K562 (cell line): ENCODE results near the gene EHD2. TPM values are rescaled to one million over a fixed set of nuclear protein-coding genes. Genes with fewer than 3 reads are reported as not detected.

Experiments used
- ATAC-seq: fragments of 200-7000 bp; cut with Tn5 transposase; 3 replicates; pipeline ENCODE4 v1.9.1; 2020; ENCODE audit warnings: moderate library complexity
- BruUV-seq: library from RNA; stranded (reverse); fragments of 400-500 nt; replicated peaks from 2 replicates; lab custom pipeline; 2021; lab: Mats Ljungman, UMichigan
- CTCF ChIA-PET: fragments of 300-600 bp; formaldehyde crosslinking; extraction: SDS; loops from one replicate; lab custom pipeline; 2021; ENCODE audit warnings: low intra/inter-chr PET ratio; lab: Yijun Ruan, JAX
- POLR2A ChIA-PET: fragments of 300-600, 350-650 bp; sonication (Branson Sonifier 250); formaldehyde crosslinking; extraction: SDS; loops from one replicate; lab custom pipeline; 2021; ENCODE audit warnings: antibody characterized with exemption, inconsistent platforms; lab: Yijun Ruan, JAX
- DNase-seq, 4 experiments: peaks; one replicate each; pipeline versions ENCODE4 v3.0.0 to v3.0.0-alpha.2; 2011 to 2018; ENCODE audit warnings: low spot score in 3 of 4, mixed read lengths in 3 of 4; ENCODE audit errors: extremely low read depth in 1 of 4
- FAIRE-seq: peaks from 2 replicates; lab custom pipeline; 2011; peaks lifted over from hg19 to GRCh38; lab: Jason Lieb, UNC
- H2AFZ ChIP-seq: 2 replicates; pipeline ENCODE4 v1.6.0; 2011; ENCODE audit warnings: low read depth, low read length, control low read depth, inconsistent platforms
- H3K27ac ChIP-seq: fragments of 200-600 bp; 3 replicates; pipeline ENCODE4 v1.8.0; 2011; ENCODE audit warnings: low read depth, mild to moderate bottlenecking, control low read depth, inconsistent platforms, low read length, moderate library complexity, mixed read lengths; ENCODE audit errors: extremely low read depth
- H3K27me3 ChIP-seq, 2 experiments: fragments of 300-600 bp in 1 of 2; 2 replicates in 1 of 2; 3 replicates in 1 of 2; pipeline versions ENCODE4 v1.6.0 to v1.8.0; 2011; ENCODE audit warnings: inconsistent platforms in 2 of 2, low read length in 2 of 2, mild to moderate bottlenecking in 1 of 2, mixed read lengths in 1 of 2, moderate library complexity in 1 of 2; ENCODE audit not compliant: control insufficient read depth in 2 of 2, insufficient read depth in 2 of 2
- H3K36me3 ChIP-seq: fragments of 300-600 bp; 3 replicates; pipeline ENCODE4 v1.8.0; 2011; ENCODE audit warnings: mild to moderate bottlenecking, low read length, inconsistent platforms; ENCODE audit not compliant: control insufficient read depth, insufficient read depth
- H3K4me1 ChIP-seq, 2 experiments: fragments of 200-600 bp in 1 of 2; replicated peaks in 1 of 2; 2 replicates in 1 of 2; 3 replicates in 1 of 2; pipeline versions ENCODE4 v1.5.1 to v1.8.0; 2011; ENCODE audit warnings: inconsistent platforms in 2 of 2, low read length in 2 of 2, mild to moderate bottlenecking in 1 of 2, mixed read lengths in 1 of 2, moderate library complexity in 1 of 2; ENCODE audit not compliant: control insufficient read depth in 2 of 2, insufficient read depth in 2 of 2
- H3K4me2 ChIP-seq: 2 replicates; pipeline ENCODE4 v1.6.1; 2011; ENCODE audit warnings: low read length, control low read depth, inconsistent platforms, mixed read lengths; ENCODE audit not compliant: insufficient read depth
- H3K4me3 ChIP-seq: fragments of 200-600 bp; sonication (generic), shearing (Covaris generic); 2 replicates; pipeline ENCODE4 v1.5.1; 2016; ENCODE audit warnings: control low read depth, inconsistent platforms
- H3K79me2 ChIP-seq: fragments of 200-600 bp; 3 replicates; pipeline ENCODE4 v1.8.0; 2011; ENCODE audit warnings: low read length, inconsistent platforms; ENCODE audit not compliant: control insufficient read depth, insufficient read depth
- H3K9ac ChIP-seq, 2 experiments: 2 replicates each; pipeline versions ENCODE4 v1.6.0 to v1.6.1; 2011; ENCODE audit warnings: low read depth in 2 of 2, low read length in 2 of 2, control low read depth in 1 of 2, inconsistent platforms in 1 of 2, mild to moderate bottlenecking in 1 of 2, mixed read lengths in 1 of 2; ENCODE audit not compliant: insufficient read depth in 1 of 2
- H3K9me1 ChIP-seq: one replicate; pipeline ENCODE4 v1.6.0; 2011; ENCODE audit warnings: inconsistent platforms, mild to moderate bottlenecking, low read length, moderate library complexity; ENCODE audit not compliant: control insufficient read depth, insufficient read depth
- H3K9me3 ChIP-seq: replicated peaks from 2 replicates; pipeline ENCODE4 v1.5.1; 2011; ENCODE audit warnings: low read depth, low read length, inconsistent platforms; ENCODE audit not compliant: control insufficient read depth, insufficient read depth
- H4K20me1 ChIP-seq: replicated peaks from 2 replicates; pipeline ENCODE4 v1.6.1; 2011; ENCODE audit warnings: low read length, inconsistent platforms, mixed read lengths; ENCODE audit not compliant: control insufficient read depth, insufficient read depth
- BCOR ChIP-seq: fragments of 450-650 bp; IDR thresholded peaks from 2 replicates; pipeline ENCODE4 v1.6.1; 2016
- BRD4 ChIP-seq: fragments of 200-600 bp; sonication (generic); IDR thresholded peaks from 2 replicates; pipeline ENCODE4 v1.6.1; 2017; ENCODE audit warnings: inconsistent platforms
- BRF2 ChIP-seq: IDR thresholded peaks from 3 replicates; pipeline ENCODE4 v1.6.1; 2011; ENCODE audit warnings: borderline replicate concordance, mild to moderate bottlenecking; ENCODE audit not compliant: insufficient read length, insufficient read depth
- E2F4 ChIP-seq: sonication (generic); formaldehyde crosslinking; IDR thresholded peaks from 2 replicates; pipeline ENCODE4 v1.8.0; 2022; ENCODE audit warnings: mild to moderate bottlenecking, low read depth, missing genetic modification reagents
- ETS2 ChIP-seq: IDR thresholded peaks from 2 replicates; pipeline ENCODE4 v1.6.1; 2016; ENCODE audit warnings: borderline replicate concordance, missing genetic modification characterization, mild to moderate bottlenecking, moderate library complexity, missing compliant biosample characterization; ENCODE audit not compliant: poor library complexity, severe bottlenecking
- FOS ChIP-seq: IDR thresholded peaks from 3 replicates; pipeline ENCODE4 v1.6.1; 2011; ENCODE audit not compliant: insufficient read length; ENCODE audit errors: extremely low read depth
- HDAC6 ChIP-seq: IDR thresholded peaks from 2 replicates; pipeline ENCODE4 v1.6.1; 2012; ENCODE audit warnings: low read depth, mild to moderate bottlenecking, control low read depth, inconsistent platforms, low read length, moderate library complexity
- HSF4 ChIP-seq: fragments of 250-450 bp; sonication (Bioruptor Pico); IDR thresholded peaks from 2 replicates; pipeline ENCODE4 v2.1.2; 2022; ENCODE audit warnings: mild to moderate bottlenecking, moderate library complexity, borderline replicate concordance
- ILF3 ChIP-seq: fragments of 450-650 bp; IDR thresholded peaks from 2 replicates; pipeline ENCODE4 v1.6.1; 2018; ENCODE audit warnings: antibody characterized with exemption, mild to moderate bottlenecking, moderate library complexity, borderline replicate concordance
- IRF2 ChIP-seq: sonication (generic); formaldehyde crosslinking; IDR thresholded peaks from 2 replicates; pipeline ENCODE4 v1.8.1; 2022; ENCODE audit warnings: mild to moderate bottlenecking, missing genetic modification reagents
- NCOA2 ChIP-seq, 2 experiments: fragments of 450-650 bp; IDR thresholded peaks; 2 replicates each; pipeline ENCODE4 v1.6.1; 2018; ENCODE audit warnings: mild to moderate bottlenecking in 2 of 2, moderate library complexity in 1 of 2; ENCODE audit not compliant: partially characterized antibody in 2 of 2
- PKNOX1 ChIP-seq: fragments of 450-650 bp; IDR thresholded peaks from 2 replicates; pipeline ENCODE4 v1.6.1; 2016
- XRCC3 ChIP-seq: fragments of 450-650 bp; IDR thresholded peaks from 2 replicates; pipeline ENCODE4 v1.6.1; 2017; ENCODE audit warnings: mild to moderate bottlenecking, moderate library complexity
- ZC3H8 ChIP-seq: fragments of 450-650 bp; IDR thresholded peaks from 2 replicates; pipeline ENCODE4 v1.6.1; 2017
- ZNF41 ChIP-seq: fragments of 250-450 bp; sonication (Bioruptor Pico); conservative IDR thresholded peaks from 2 replicates; pipeline ENCODE4 v1.4.0; 2020; ENCODE audit warnings: mild to moderate bottlenecking
- WGBS: fragments of 100-300 bp; shearing (Covaris generic); methylation state at CpG from one replicate; pipeline ENCODE4 v1.1.6; 2016; ENCODE audit warnings: low coverage, mixed read lengths; ENCODE audit not compliant: insufficient coverage; ENCODE audit errors: missing lambda C conversion rate; 5-methylcytosine and 5-hydroxymethylcytosine counted together
- in situ Hi-C: fragments of 300-500 bp; cut with MboI; formaldehyde crosslinking; loops from 4 replicates; pipeline ENCODE4 v1.15.0; 2018; ENCODE audit warnings: inconsistent platforms, mixed read lengths
- intact Hi-C: fragments of 100-400 bp; cut with micrococcal nuclease; formaldehyde crosslinking; loops from 2 replicates; pipeline ENCODE4 v1.14.2; 2022
- polyA plus RNA-seq, 8 experiments: library from polyadenylated mRNA; depleted of rRNA in 4 of 8; stranded (reverse) in 5 of 8; unstranded in 3 of 8; fragments of >200 nt; fragmentation: Nextera tagmentation in 2 of 8; fragmentation: Illumina TruSeq in 1 of 8; extraction: Ambion mirVana in 2 of 8; extraction: Trizol in 1 of 8; gene quantifications; 2 replicates each; pipeline versions ENCODE4 v1.2.1 to v1.2.3, GENCODE V29; 2011 to 2014; ENCODE audit warnings: inconsistent platforms in 1 of 8, missing spikeins in 1 of 8
- total RNA-seq, 7 experiments: library from RNA; depleted of rRNA in 6 of 7; stranded (reverse); fragments of >200 nt in 6 of 7; fragmentation: Illumina TruSeq in 2 of 7; extraction: Trizol in 2 of 7; gene quantifications; 2 replicates each; pipeline versions ENCODE4 v1.2.1 to v1.2.3, GENCODE V29; 2011 to 2021; ENCODE audit warnings: low replicate concordance in 1 of 7
- TF ChIP-seq, protein P1 (sequence below), 2 experiments: fragments of 450-650 bp in 1 of 2; sonication (generic) in 1 of 2; formaldehyde crosslinking in 1 of 2; IDR thresholded peaks in 1 of 2; conservative IDR thresholded peaks in 1 of 2; 2 replicates each; pipeline versions ENCODE4 v1.6.1 to v1.8.1; 2016 to 2023; ENCODE audit warnings: mild to moderate bottlenecking in 2 of 2, moderate library complexity in 2 of 2, inconsistent platforms in 1 of 2, missing genetic modification reagents in 1 of 2

EHD2 gene
- total and polyA plus RNA-seq, 9 of the 15 experiments (the other 6 are each of a cell fraction or from before 2014, with no cell fraction given) = 1.7 to 32.2 (median 3.0) TPM

- in situ Hi-C loops = loop anchor here (5.0 kb wide), 1 partner anchor 74 kb away; the partner anchor contains the start of gene EHD2
- no peak for TF ChIP-seq ILF3
- TF ChIP-seq NCOA2 (IDR thresholded peaks at IDR 0.05; ENCODE audit: partially characterized antibody in 2 of 2) = no peak
- TF ChIP-seq HDAC6 = no peak
- TF ChIP-seq BRD4 = no peak
- no peak for TF ChIP-seq BCOR
- no peak for TF ChIP-seq ZNF41 (CRISPR knock-in tag)
- TF ChIP-seq, protein P1, sequence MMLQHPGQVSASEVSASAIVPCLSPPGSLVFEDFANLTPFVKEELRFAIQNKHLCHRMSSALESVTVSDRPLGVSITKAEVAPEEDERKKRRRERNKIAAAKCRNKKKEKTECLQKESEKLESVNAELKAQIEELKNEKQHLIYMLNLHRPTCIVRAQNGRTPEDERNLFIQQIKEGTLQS (IDR thresholded peaks at IDR 0.05) = no peak
- TF ChIP-seq, protein P1 (CRISPR knock-in tag; conservative IDR thresholded peaks at IDR 0.05) = no peak
- TF ChIP-seq E2F4 (CRISPR knock-in tag) = no peak
- no peak for TF ChIP-seq FOS
- TF ChIP-seq BRF2 = no peak
- TF ChIP-seq PKNOX1 = no peak
- no peak for TF ChIP-seq HSF4 (CRISPR knock-in tag)
- no peak for TF ChIP-seq IRF2
- TF ChIP-seq ZC3H8 = no peak
- no peak for TF ChIP-seq XRCC3
- no peak for TF ChIP-seq ETS2 (tag)
Observed at GRCh38 chr19:47786566-47786965, 73.3 kb downstream of the EHD2 start.

More at GRCh38 chr19:47786566-47786965, 73.3 kb downstream of the EHD2 start:
- Histone ChIP-seq H4K20me1 (no peaks in the 10 kb centered on the region), H3K27me3 (no peaks in the 10 kb centered on the region), H3K4me2 (no peak overlapping the region), H3K36me3 (peaks cover 33% of the 10 kb centered on the region; the same call in 2 of the 3 replicates), H3K79me2 (no peaks in the 10 kb centered on the region), H2AFZ (no peak overlapping the region), H3K4me3 (no peak overlapping the region), H3K9me3 (no peaks in the 10 kb centered on the region), H3K9me1 (peaks cover 3% of the 10 kb centered on the region), H3K9ac (no peak overlapping the region), H3K4me1 (no peaks in the 10 kb centered on the region; a peak in 1 of 5 replicates), H3K27ac (no peak overlapping the region)
- ChIA-PET CTCF (interaction anchor here (3.0 kb wide), 1 partner anchor 21 kb away, joined by 30 read pairs; no protein-coding TSS in a partner anchor), POLR2A (no interaction called here)
- ATAC-seq (no peak), DNase-seq (no peak), FAIRE-seq (no peak)
- intact Hi-C loops = no loop called here
- 78% methylated on average over 7 of the region's 7 CpGs for whole genome bisulfite sequencing
- BruUV-seq = no TSS peak
